Neural crest cell (in vitro differentiated cells): ENCODE measurements around the gene ADK. TPM values are rescaled to one million over a fixed set of nuclear protein-coding genes. Genes with fewer than 3 reads are reported as not detected.
"Not testable (repeated sequence)": the region's sequence is repeated elsewhere in the genome, so short reads cannot be mapped to it uniquely, and the experiment has no call there.

ENCODE experiments used
- DNase-seq: peaks from one replicate; pipeline ENCODE4 v3.0.0; 2021; ENCODE audit warnings: low read depth, mixed read lengths, low spot score
- H3K27ac Mint-ChIP-seq: one replicate; pipeline ENCODE4 v1.8.0; 2021; ENCODE audit warnings: mild to moderate bottlenecking, mixed read lengths; ENCODE audit not compliant: unreplicated experiment
- H3K27me3 Mint-ChIP-seq: 2 replicates; pipeline ENCODE4 v1.8.0; 2021; ENCODE audit warnings: low read depth, mild to moderate bottlenecking, mixed read lengths
- H3K36me3 Mint-ChIP-seq: 2 replicates; pipeline ENCODE4 v1.8.0; 2021; ENCODE audit warnings: low read depth, mild to moderate bottlenecking, mixed read lengths
- H3K4me1 Mint-ChIP-seq: 2 replicates; pipeline ENCODE4 v1.8.0; 2021; ENCODE audit warnings: mixed read lengths
- H3K4me3 Mint-ChIP-seq: one replicate; pipeline ENCODE4 v1.8.0; 2021; ENCODE audit warnings: mild to moderate bottlenecking, mixed read lengths
- H3K9me3 Mint-ChIP-seq: 2 replicates; pipeline ENCODE4 v1.8.0; 2021; ENCODE audit warnings: mixed read lengths
- CTCF ChIP-seq: fragments of 200-600 bp; sonication (generic); conservative IDR thresholded peaks from 2 replicates; pipeline ENCODE4 v1.5.0; 2021; ENCODE audit warnings: antibody characterized with exemption, mild to moderate bottlenecking
- total RNA-seq: library from RNA; stranded (reverse); gene quantifications from 2 replicates; pipeline ENCODE4 v1.2.1, GENCODE V29; 2021

Gene ADK
- total RNA-seq, 1 donor from 2014 or later: 35.6 TPM

GRCh38 chr10:74342991-74343390, 192.0 kb downstream of the ADK start:
- TF ChIP-seq CTCF: no peak
- DNase-seq: no peak
- no peaks in the 10 kb centered on the region for H3K4me1 Mint-ChIP-seq
- H3K4me3 Mint-ChIP-seq: no peak overlapping the region
- H3K27ac Mint-ChIP-seq: no peak overlapping the region
- peaks cover 16% of the 10 kb centered on the region for H3K36me3 Mint-ChIP-seq
- no peaks in the 10 kb centered on the region for H3K27me3 Mint-ChIP-seq
- H3K9me3 Mint-ChIP-seq: peaks cover 8% of the 10 kb centered on the region

DNA sequence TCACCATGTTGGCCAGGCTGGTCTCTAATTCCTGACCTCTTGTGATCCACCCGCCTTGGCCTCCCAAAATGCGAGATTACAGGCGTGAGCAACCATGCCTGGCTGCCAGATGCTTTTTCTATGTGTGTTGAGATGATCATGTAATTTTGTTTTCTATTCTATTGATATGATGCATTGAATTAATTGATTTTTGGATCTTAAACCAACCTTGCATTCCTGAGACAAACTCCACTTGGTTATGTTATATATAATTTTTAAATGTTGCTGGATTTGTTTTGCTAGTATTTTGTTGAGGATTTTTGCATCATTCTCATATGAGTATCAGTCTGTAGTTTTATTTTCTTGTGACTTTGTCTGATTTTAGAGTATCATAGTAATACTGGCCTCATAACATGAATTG, 192.8 kb downstream of the ADK start:
- TF ChIP-seq CTCF: no peak
- no peaks in the 10 kb centered on the region for H3K27me3 Mint-ChIP-seq
- H3K4me1 Mint-ChIP-seq: no peaks in the 10 kb centered on the region
- peaks cover 8% of the 10 kb centered on the region for H3K9me3 Mint-ChIP-seq
- no peak overlapping the region for H3K27ac Mint-ChIP-seq
- peaks cover 22% of the 10 kb centered on the region for H3K36me3 Mint-ChIP-seq
- no peak for DNase-seq
- no peak overlapping the region for H3K4me3 Mint-ChIP-seq

- no peak overlapping the region for H3K27ac Mint-ChIP-seq
- DNase-seq: no peak
- peaks cover 8% of the 10 kb centered on the region for H3K9me3 Mint-ChIP-seq
- peaks cover 23% of the 10 kb centered on the region for H3K36me3 Mint-ChIP-seq
- no peak for TF ChIP-seq CTCF
- no peaks in the 10 kb centered on the region for H3K4me1 Mint-ChIP-seq
- H3K4me3 Mint-ChIP-seq: no peak overlapping the region
- no peaks in the 10 kb centered on the region for H3K27me3 Mint-ChIP-seq
Observed at GRCh38 chr10:74344306-74344705, 193.3 kb downstream of the ADK start.

DNA sequence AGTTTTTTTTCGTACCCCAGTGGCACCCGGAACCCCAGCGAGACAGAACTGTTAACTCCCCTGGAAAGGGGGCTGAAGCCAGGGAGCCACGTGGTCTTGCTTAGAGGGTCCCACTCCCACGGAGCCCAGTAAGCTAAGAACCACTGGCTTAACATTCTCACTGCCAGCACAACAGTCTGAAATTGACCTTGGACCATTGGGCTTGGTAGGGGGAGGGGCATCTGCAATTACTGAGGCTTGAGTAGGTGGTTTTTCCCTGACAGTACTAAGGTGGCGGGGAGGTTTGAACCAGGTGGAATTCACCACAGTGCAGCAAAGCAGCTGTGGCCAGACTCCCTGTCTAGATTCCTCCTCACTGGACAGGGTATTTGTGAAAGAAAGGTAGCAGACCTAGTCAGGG, 196.5 kb downstream of the ADK start:
- Mint-ChIP-seq H3K4me3 (no peak overlapping the region), H3K9me3 (peaks cover 15% of the 10 kb centered on the region), H3K36me3 (peaks cover 23% of the 10 kb centered on the region), H3K27me3 (no peaks in the 10 kb centered on the region), H3K4me1 (no peaks in the 10 kb centered on the region), H3K27ac (no peak overlapping the region)
- TF ChIP-seq CTCF: no peak
- no peak for DNase-seq

- H3K4me1 Mint-ChIP-seq, DNase-seq, H3K27ac Mint-ChIP-seq, H3K4me3 Mint-ChIP-seq, H3K27me3 Mint-ChIP-seq: not testable (repeated sequence)
- H3K9me3 Mint-ChIP-seq: peaks cover 11% of the 10 kb centered on the region
- peaks cover 16% of the 10 kb centered on the region for H3K36me3 Mint-ChIP-seq
Observed at GRCh38 chr10:74353021-74353420, 202.0 kb downstream of the ADK start.

GRCh38 chr10:74361678-74362077, 210.7 kb downstream of the ADK start:
- no peaks in the 10 kb centered on the region for H3K27me3 Mint-ChIP-seq
- H3K4me1 Mint-ChIP-seq: peaks cover 7% of the 10 kb centered on the region
- DNase-seq: no peak
- H3K9me3 Mint-ChIP-seq: peaks cover 28% of the 10 kb centered on the region
- peaks cover 40% of the 10 kb centered on the region for H3K36me3 Mint-ChIP-seq
- H3K4me3 Mint-ChIP-seq: no peak overlapping the region
- no peak for TF ChIP-seq CTCF
- H3K27ac Mint-ChIP-seq: no peak overlapping the region
